HG02884 (cell line): ENCODE data around the gene CSAD.
"Not testable (repeated sequence)": the region's sequence is repeated elsewhere in the genome, so short reads cannot be mapped to it uniquely, and the experiment has no call there.

Experiments used
- ATAC-seq: cut with Tn5 transposase; IDR thresholded peaks from one replicate; pipeline ENCODE4 v1.9.1; 2021; ENCODE audit warnings: mild to moderate bottlenecking, moderate library complexity; ENCODE audit not compliant: unreplicated experiment

The CSAD gene

GRCh38 chr12:53218551-53219291 lies 38.0 kb upstream of the CSAD start:
- ATAC-seq, result no peak

DNA sequence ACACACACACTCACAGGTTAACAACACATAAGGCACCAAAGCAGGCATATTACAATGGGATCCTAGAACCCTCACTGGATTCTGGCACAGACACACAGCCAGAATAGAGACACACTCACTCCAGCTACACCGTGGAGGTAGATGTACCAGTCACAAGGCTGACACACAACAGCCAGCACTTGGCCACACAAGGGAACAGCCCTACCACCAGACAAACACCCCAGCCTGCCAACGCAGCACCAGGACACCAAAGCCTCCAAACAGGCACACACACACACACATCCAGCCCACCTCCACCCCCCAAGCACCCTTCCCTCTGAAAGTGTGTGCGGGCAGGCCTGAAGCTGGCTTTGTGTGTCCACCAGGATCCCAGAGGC lies 37.2 kb upstream of the CSAD start:
- no peak for ATAC-seq

DNA sequence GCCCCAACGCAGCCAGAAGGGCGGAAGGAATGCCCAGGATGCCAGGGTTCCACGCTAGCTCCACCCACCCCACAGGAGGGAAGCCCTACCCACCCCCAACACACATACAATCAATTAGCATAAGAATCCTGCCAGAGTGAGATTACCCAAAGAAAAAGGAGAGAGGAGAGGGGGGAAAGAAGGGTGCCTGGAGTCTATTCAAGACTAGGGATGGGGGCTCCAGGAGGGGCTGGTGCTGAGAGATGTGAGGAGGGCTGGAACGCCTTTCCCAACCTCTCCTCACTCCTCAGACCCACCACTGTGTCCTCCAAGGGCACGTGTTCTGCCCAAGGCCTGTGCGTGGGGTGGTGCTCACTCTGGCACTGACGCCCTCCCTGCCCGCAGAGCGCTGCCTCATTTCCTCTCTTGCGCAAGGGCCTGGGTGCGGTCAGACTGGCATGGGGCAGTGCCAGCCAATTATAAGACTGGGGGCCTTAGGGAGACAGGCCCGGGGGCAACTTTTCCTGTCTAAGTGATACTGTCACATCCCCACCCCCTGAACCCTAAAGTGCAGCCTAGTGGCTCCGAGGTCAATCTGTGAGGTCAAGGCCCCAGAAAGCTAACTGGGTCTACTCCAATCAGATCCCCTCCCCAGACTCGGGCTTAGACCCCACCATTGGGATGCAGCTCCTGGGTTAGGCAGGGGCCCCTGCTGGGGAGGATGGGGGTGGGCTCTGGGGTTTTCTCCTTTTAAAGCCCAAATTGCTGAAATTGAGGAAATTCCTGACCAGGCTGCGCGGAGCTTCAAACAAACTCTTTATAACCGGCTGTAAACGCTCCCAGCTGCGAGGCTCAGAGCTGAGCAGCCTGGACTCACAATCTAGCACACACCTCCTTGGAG lies 36.6 kb upstream of the CSAD start:
- ATAC-seq, result no peak

DNA sequence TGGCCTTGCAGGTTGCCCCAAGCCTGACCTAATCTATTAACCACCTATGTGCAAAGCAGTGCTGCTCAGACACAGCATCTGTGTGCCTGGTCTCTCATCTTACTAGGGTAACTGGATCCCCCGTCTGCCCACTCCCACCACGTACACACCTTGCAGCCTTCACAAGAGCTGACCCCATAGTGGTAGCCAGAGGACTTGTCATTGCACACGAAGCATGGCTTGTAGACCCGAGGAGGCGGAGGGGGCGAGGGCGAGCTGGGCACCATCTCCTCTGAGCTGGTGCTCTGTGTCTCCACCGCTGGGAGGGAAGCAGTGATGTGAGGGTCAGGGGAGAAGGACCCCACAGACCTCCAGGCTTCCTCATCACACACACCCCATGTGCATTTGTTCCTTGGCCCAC lies 34.8 kb upstream of the CSAD start:
- no peak for ATAC-seq

DNA sequence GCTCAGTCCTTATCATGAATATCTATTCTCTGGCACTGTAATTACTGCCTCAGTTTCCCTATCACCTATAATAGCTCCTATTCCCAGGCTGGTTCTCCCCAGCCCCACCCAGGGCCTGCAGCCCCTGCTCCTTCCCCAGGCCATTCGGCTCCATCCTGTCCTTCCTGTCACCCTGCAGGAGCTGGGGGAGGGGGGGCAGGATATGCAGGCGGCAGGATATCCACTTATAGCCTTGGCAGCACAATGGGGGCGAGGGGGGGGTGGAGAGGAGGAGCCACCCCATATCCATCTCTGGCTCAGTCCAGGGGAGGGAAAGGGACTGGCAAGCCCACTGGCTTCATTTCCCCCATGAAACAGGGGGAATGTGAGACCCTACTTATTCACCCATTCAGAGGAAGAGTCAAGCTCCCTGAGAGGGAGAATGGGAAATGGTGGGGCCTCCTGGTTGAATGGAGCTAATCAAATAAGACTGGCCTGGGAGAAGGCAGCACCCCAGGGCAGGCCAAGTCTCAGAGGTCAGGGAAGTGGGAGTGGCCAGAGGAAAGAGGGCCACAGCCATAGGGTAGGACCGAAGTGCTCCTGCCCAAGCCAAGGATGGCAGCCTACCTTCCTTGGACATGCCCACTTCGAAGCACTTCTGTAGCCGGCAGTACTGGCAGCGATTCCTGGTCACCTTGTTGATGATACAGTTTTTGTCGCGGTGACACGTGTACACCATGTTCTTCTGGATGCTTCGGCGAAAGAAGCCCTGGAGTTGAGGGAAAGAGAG lies 34.1 kb upstream of the CSAD start:
- no peak for ATAC-seq

DNA sequence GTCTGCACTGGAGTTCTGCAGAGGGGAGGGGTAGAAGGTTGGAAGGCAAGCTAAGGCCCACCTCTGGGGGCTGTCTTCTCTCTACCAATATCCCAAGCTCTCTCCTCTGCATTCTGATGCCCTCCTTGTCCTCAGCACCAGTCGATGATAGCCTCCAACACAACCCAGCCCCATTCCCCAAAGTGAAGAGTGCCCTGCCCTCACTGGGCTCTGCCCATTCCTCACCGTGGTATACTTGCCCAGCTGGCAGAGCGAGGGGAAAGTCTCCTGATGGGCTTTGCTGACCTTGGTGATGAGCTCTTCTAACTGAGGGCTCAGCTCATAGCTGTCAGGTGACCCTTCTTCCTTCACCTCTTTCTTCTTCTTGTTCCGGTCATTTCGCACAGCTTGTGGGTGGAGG lies 33.5 kb upstream of the CSAD start:
- ATAC-seq, result no peak

GRCh38 chr12:53213348-53213747 lies 32.6 kb upstream of the CSAD start:
- ATAC-seq, result no peak

- no peak for ATAC-seq
Measured at GRCh38 chr12:53212931-53213330, 32.2 kb upstream of the CSAD start.

DNA sequence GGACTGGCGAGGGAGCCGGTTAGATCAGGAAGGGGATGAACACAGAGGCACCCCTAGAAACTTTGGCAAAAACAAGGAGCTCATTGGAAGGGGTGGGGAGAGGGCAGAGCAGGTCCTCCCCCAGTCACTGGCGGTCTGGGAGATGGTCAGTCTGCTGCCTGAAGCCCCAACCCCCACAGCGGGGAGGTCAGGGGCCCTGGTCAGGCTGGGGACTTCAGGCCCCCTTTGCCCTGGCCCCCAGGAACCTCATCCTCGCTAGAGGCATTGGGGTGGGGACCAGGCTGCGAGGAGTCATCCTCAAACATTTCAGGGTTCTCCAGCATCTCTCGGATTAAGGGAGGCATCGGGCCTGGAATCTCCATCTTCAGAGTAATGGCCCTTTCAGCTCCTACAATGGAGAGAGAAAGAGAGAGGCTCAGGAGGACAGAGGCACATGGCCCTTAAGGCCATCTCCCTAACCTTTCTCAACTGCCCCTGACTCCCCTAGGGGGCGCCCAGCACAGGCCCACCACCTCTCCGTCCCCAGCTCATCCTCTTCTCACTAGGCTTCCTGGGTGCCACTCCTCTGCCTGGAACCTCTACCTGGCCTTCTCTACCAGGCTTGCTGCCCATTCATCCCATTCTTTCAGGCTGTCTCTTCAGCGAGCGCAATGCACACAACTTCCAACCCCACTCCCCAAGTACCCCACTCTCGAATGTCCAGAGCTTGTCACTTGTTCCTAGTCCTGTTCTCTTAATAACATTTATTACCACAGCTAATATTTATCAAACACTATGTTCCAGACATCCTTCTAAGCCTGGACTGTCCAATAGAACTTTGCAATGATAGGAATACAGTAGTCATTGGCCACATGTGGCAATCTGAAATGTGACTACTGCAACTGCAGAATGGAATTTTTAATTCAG lies 31.0 kb upstream of the CSAD start:
- no peak for ATAC-seq

DNA sequence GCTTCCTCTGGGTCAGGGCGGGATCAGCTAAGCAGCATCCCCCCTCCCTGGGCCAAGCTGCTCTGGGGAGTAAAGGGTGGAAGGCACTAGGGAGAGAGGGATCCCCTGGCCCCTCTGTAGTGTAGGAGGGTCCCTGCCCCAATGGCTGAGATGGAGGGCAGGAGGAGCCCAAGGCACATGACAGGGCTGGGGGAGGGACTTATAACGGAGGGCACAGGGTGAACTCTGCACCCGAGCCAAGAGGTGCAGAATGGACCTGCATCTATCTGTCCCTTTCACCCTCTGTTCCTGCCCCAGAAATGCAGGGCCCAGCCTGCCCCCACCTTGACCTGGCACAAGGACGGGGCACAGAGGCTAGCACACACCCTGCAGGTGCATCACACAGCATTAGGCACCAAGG lies 30.1 kb upstream of the CSAD start:
- no peak for ATAC-seq

GRCh38 chr12:53208877-53209463 lies 28.2 kb upstream of the CSAD start:
- ATAC-seq, result no peak

- no peak for ATAC-seq
Measured at GRCh38 chr12:53208435-53208834, 27.7 kb upstream of the CSAD start.

DNA sequence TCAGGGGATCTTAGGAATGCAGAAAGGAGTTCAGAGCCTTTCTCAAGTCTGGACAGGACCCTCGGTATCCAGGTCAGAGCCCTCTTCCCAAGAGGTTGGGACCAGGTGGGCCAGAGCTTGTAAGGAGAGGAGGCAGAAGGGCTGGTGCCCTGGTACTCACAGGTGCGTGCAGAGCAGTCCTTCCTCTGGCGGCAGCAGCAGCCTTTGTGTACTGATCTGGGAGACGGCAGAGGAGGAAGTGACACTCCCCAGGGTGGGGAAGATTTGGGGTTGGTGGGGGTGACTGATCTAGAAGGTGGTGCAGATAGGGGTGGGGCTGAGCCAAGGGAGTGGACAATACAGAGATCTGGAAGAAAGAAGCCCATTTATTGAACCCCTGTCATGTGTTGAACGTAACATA lies 26.3 kb upstream of the CSAD start, which contains the start of gene ITGB7:
TSS of gene ITGB7 (minus strand) at position 210 of the 400 bp plus-strand sequence. CDS start 6,808 bp downstream, outside the sequence.
- peak; percentile 42 for ATAC-seq

GRCh38 chr12:53205747-53206419 lies 25.2 kb upstream of the CSAD start:
- ATAC-seq, result peak; percentile 61

- no peak for ATAC-seq
Measured at GRCh38 chr12:53204351-53204750, 23.6 kb upstream of the CSAD start.

DNA sequence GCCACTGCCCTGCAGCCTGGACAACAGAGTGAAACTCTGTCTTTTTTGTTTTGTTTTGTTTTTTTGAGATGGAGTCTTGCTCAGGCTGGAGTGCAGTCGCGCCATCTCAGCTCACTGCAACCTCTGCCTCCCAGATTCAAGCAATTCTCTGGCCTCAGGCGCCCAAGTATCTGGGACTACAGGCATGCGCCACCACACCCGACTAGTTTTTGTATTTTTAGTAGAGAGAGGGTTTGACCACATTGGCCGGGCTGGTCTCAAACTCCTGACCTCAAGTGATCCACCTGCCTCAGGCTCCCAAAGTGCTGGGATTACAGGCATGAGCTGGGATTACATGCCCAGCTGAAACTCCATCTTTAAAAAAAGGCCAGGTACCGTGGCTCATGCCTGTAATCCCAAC lies 21.6 kb upstream of the CSAD start:
- ATAC-seq, result not testable (repeated sequence)

GRCh38 chr12:53201639-53202038 lies 20.9 kb upstream of the CSAD start:
- no peak for ATAC-seq

GRCh38 chr12:53201177-53201541 lies 20.4 kb upstream of the CSAD start:
- ATAC-seq, result no peak

DNA sequence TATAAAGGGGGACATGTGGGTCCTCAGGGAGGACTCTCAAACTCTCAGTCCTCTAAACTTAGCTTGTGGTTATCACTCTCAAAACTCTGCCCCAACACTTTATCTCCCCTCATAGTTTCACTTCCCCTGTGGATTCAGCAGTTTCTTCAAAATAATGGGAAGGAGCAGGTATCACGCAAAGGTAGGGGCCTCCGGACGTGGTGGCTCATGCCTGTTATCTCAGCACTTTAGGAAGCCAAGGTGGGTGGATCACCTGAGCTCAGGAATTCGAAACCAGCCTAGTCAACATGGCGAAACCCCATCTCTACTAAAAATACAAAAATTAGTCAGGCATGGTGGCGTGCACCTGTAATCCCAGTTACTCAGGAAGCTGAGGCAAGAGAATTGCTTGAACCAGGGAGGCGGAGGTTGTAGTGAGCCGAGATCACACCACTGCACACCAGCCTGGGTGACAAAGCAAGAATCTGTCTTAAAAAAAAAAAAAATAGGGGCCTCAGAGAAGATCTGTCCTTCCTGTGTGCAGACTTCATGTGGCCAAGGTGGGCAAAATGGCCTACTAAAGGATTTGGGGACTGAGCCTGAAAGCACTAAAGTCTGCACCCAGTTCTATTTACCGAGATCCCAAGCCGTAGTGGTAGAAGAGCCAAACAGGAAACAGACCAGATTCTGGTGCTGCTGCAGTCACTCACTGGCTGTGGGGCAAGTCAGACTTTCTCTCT lies 19.9 kb upstream of the CSAD start:
- ATAC-seq, result no peak
